Vagina (tissue), 2 donors: ENCODE measurements around the gene PDE5A.
"Not testable (repeated sequence)": the region's sequence is repeated elsewhere in the genome, so short reads cannot be mapped to it uniquely, and the experiment has no call there.

ENCODE experiments used
- POLR2A ChIP-seq, 2 donors: fragments of 450-650 bp; IDR thresholded peaks; one replicate each; pipeline ENCODE4 v1.6.1; 2017; ENCODE audit warnings: antibody characterized with exemption in 2 of 2, mild to moderate bottlenecking in 2 of 2, moderate library complexity in 2 of 2
- TF ChIP-seq, protein P1 (sequence below), 3 experiments: fragments of 450-650 bp in 2 of 3; fragments of 200-600 bp in 1 of 3; sonication (generic) in 1 of 3; IDR thresholded peaks; one replicate each; pipeline ENCODE4 v1.5.1; 2017 to 2019; ENCODE audit warnings: antibody characterized with exemption in 3 of 3, mild to moderate bottlenecking in 2 of 3, moderate library complexity in 2 of 3

DNA sequence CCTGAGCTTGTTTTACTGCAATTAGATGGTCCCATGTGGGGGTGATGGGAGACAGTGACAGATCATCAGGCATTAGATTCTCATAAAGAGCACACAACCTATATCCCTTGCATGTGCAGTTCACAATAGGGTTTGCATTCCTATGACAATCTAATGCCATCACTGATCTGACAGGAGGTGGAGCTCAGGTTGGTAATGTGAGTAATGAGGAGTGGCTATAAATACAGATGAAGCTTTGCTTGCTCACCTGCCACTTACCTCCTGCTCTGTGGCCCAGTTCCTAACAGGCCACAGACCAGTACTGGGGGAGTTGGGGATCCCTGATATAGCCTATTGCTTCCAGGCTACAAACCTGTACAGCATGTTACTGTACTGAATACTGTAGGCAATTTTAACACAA, 8.2 kb upstream of the PDE5A start:
- TF ChIP-seq, protein P1, sequence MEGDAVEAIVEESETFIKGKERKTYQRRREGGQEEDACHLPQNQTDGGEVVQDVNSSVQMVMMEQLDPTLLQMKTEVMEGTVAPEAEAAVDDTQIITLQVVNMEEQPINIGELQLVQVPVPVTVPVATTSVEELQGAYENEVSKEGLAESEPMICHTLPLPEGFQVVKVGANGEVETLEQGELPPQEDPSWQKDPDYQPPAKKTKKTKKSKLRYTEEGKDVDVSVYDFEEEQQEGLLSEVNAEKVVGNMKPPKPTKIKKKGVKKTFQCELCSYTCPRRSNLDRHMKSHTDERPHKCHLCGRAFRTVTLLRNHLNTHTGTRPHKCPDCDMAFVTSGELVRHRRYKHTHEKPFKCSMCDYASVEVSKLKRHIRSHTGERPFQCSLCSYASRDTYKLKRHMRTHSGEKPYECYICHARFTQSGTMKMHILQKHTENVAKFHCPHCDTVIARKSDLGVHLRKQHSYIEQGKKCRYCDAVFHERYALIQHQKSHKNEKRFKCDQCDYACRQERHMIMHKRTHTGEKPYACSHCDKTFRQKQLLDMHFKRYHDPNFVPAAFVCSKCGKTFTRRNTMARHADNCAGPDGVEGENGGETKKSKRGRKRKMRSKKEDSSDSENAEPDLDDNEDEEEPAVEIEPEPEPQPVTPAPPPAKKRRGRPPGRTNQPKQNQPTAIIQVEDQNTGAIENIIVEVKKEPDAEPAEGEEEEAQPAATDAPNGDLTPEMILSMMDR (IDR thresholded peaks at IDR 0.05), result not testable (repeated sequence)
- TF ChIP-seq POLR2A (IDR thresholded peaks at IDR 0.05), result not testable (repeated sequence)
